GM12873 (cell line): ENCODE measurements around the gene EPS15.
A peak's percentile ranks its signal among the peaks of the same experiment; 100 is the strongest.

ENCODE experiments used
- TF ChIP-seq, protein P1 (sequence below): IDR thresholded peaks from 2 replicates; pipeline ENCODE4 v1.5.1; 2012; ENCODE audit warnings: low read depth, mild to moderate bottlenecking, moderate library complexity, low read length, control low read depth; ENCODE audit not compliant: insufficient read depth; ENCODE audit errors: missing control alignments

The EPS15 gene

DNA sequence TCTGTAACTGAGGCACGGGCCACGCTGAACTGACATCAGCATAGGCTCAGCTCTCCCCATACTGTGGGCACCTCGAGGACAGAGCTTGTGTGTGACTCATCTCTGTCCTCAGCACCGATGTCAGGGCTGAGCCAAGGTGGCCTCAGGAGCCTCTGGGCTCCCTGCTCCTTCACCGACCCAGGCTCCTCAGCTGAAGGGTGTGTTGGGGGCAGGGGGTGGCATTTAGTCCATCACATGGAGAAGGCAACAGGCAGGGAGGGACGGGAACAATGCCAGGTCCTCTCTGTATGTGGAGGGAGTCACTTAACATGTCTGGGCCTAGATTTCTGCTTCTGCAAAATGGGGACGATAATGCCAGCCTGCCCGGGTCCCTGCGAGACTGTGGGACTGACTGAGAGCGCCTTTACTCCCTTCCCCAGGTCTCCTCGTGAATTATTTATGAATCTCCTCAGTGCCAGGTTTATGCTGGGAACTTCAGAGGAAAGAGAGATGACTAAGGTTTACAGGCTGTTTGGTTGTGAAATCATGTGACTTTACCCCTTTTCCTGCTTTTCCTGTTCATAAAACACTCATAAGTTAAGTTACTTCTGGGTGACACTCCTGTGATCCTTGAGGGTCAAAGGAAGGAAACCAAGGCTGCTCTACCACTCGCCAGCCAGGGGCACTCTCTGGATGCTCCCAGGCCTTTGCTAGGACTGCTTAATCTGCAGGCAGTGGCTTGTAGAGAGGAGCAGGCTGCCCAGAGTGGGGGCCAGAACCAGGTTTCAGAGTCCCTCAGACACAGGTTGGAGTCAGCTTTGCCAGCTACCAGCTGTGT is 204.9 kb downstream of the EPS15 start:
- TF ChIP-seq, protein P1, sequence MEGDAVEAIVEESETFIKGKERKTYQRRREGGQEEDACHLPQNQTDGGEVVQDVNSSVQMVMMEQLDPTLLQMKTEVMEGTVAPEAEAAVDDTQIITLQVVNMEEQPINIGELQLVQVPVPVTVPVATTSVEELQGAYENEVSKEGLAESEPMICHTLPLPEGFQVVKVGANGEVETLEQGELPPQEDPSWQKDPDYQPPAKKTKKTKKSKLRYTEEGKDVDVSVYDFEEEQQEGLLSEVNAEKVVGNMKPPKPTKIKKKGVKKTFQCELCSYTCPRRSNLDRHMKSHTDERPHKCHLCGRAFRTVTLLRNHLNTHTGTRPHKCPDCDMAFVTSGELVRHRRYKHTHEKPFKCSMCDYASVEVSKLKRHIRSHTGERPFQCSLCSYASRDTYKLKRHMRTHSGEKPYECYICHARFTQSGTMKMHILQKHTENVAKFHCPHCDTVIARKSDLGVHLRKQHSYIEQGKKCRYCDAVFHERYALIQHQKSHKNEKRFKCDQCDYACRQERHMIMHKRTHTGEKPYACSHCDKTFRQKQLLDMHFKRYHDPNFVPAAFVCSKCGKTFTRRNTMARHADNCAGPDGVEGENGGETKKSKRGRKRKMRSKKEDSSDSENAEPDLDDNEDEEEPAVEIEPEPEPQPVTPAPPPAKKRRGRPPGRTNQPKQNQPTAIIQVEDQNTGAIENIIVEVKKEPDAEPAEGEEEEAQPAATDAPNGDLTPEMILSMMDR: no peak

- TF ChIP-seq, protein P1: peak; percentile 45
Observed at GRCh38 chr1:51313268-51313852, 205.7 kb downstream of the EPS15 start.

GRCh38 chr1:51312718-51313117 is 206.3 kb downstream of the EPS15 start:
- TF ChIP-seq, protein P1: no peak

GRCh38 chr1:51311826-51312225 is 207.2 kb downstream of the EPS15 start:
- TF ChIP-seq, protein P1: no peak

DNA sequence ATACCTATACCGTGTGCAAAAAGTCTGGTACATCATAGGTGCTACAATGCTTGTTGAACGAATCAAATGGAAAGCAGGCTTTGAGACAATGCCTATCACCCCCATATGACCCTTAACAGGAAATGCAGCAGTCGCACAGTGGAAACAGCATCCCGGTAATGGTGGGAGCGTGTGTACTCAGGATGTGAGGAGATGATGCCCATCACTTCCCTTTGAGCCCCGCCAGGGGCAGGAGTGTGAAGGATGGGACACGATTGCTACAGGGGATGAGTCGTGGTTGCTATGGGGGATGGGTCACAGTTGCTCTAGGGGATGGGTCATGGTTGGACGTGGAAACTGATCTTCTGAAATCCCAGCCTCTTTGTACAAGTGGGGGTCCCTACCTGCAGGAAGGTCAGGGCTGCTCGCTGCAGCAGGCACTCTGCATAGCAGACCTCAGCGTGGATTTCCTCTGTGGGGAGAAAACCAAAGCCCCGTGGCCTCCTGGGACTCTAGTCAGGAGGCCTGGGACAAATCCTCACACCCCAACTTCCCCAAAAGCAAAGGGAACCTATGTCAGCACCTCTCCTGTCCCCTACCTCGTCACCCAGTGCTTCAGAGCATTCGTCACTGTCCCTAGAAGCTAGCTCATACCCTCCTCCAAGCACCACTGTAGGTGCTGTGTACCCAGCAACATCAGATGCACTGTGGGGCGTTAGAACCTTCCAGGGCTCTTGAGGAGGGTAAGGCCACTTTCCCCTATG is 208.0 kb downstream of the EPS15 start:
- TF ChIP-seq, protein P1: peak; percentile 36

DNA sequence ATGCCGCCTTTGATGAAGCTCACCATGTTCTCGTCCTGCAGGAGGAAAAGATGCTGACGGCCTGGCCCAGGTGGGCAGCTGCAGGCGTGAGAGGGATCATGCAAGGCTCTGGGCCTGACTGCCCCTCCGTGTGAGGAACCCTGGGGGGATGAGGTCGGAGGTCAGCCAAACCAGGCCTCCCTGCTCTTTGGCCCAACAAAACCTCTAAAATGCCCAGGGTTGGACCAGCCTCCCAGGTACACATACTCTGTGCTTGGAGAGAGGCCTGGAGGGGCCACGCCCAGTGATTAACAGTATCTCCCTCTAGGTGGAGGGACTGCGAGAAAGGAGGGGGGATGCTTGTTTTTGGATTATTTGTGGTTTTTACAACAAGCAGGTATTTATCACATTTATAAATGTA is 209.8 kb downstream of the EPS15 start:
- TF ChIP-seq, protein P1: no peak

GRCh38 chr1:51308636-51309035 is 210.4 kb downstream of the EPS15 start:
- TF ChIP-seq, protein P1: no peak
